HEK293T (cell line): ENCODE measurements around the gene CRB3.

ENCODE experiments used
- ARNT ChIP-seq: fragments of 450-650 bp; IDR thresholded peaks from 2 replicates; pipeline ENCODE4 v1.6.1; 2017; ENCODE audit warnings: mild to moderate bottlenecking
- BHLHE40 ChIP-seq: fragments of 450-650 bp; IDR thresholded peaks from 2 replicates; pipeline ENCODE4 v1.6.1; 2016; ENCODE audit warnings: mild to moderate bottlenecking, moderate library complexity, borderline replicate concordance
- FOXA1 ChIP-seq: fragments of 450-650 bp; IDR thresholded peaks from 2 replicates; pipeline ENCODE4 v1.6.1; 2016; ENCODE audit warnings: mild to moderate bottlenecking
- FOXK2 ChIP-seq: fragments of 450-650 bp; IDR thresholded peaks from 2 replicates; pipeline ENCODE4 v1.6.1; 2016; ENCODE audit warnings: mild to moderate bottlenecking
- HDGF ChIP-seq: fragments of 450-650 bp; IDR thresholded peaks from 2 replicates; pipeline ENCODE4 v1.6.1; 2017; ENCODE audit warnings: antibody characterized with exemption, borderline replicate concordance
- PKNOX1 ChIP-seq: fragments of 450-650 bp; IDR thresholded peaks from 2 replicates; pipeline ENCODE4 v1.6.1; 2016
- SP1 ChIP-seq: fragments of 450-650 bp; IDR thresholded peaks from 2 replicates; pipeline ENCODE4 v1.6.1; 2017
- SUZ12 ChIP-seq: fragments of 450-650 bp; IDR thresholded peaks from 2 replicates; pipeline ENCODE4 v1.6.1; 2016; ENCODE audit warnings: mild to moderate bottlenecking
- TARDBP ChIP-seq: fragments of 450-650 bp; IDR thresholded peaks from 2 replicates; pipeline ENCODE4 v1.6.1; 2016

GRCh38 chr19:6476896-6477431 is 12.9 kb downstream of the CRB3 start:
- TF ChIP-seq FOXK2: no peak
- no peak for TF ChIP-seq SUZ12
- no peak for TF ChIP-seq PKNOX1
- no peak for TF ChIP-seq ARNT
- no peak for TF ChIP-seq TARDBP
- no peak for TF ChIP-seq FOXA1
- TF ChIP-seq HDGF: no peak
- no peak for TF ChIP-seq BHLHE40
- TF ChIP-seq SP1: no peak
